ENCODE measurements around the gene IGSF21.

IGSF21 gene

DNA sequence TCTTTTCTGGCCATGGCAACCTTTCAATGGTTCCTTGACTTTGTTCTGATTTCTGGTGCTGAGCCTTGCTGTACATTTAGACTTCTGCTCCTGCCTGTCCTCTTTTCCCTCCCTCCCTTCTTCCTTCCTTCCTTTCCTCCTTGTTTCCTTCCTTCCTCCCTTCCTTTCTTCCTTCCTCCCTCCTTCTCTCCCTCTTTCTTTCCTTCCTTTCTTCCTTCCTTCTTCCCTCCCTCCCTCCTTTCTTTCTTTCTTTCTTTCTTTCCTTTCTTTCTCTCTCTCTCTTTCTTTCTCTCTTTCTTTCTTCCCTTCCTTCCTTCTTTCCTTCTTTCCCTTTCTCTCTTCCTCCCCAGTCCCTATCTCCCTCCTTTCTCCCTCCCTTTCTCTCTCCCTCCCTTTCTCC is 10.4 kb upstream of the IGSF21 start:
- DNase-seq = no peak

DNA sequence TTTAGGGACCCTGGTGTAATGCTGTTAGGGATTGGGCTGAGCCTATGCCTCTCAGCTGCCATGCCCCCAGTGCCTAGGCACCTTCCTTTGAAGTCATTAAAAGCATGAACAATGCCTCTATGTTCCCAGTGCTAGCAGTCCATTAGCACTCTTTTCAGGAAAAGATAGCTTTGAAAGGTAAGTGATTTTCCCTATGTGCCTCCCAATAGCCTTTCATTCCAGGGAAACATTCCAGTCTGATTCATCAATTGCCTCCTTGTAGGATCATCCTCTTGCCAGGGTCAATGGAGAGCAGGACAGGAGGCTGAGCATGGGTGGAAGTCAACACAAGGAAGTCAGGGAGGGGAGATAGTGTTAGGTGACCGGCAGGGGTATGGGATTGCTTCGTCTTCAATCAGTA is 8.6 kb upstream of the IGSF21 start:
- DNase-seq = no peak

DNA sequence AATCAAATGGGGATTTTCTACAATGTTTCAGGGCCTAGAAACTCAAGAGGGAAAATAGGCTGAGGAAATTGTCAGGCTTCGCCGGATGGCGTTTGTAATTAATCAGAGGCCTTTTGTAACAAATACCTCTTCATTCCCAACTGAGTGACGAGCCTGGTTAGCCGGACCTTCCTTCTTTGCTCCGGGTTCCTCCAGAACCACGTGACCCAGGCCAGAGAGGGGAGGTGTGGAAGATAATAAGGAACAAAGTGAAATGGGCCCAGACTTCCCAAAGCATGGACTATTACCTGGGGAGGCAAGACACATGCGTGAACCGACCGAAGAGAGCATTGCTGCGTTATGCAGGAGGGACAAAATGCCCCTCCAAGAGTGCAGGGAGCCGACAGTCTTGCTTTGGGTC is 7.5 kb upstream of the IGSF21 start:
- no peak for DNase-seq

DNA sequence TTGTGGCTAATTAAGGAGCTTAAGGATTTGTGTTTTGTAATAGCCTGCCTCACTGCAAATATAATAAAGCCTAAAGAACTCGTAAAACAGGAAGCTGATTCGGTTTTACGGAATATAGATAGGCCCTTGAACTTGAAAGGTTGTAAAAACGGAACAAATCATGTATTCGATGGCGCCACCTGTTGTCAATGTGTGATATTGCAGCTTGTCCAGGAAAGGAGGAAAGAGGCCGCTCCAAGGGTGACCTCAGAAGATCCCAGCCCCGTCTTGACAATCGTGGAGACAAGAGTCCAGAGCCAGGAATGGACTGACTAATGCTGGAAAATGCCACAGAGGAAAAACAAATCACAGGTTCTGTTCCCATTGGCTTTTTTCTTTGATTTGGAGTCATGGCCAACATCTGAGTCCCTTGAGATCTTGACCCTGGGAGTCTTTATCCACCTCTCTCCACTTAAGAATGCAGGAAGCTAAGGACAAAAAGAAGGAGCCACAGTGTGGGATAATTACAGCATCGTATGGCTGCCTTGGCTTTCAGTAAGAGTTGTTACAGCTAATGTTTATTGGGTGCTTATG is 7.0 kb upstream of the IGSF21 start:
- peak; percentile 58 for DNase-seq

DNA sequence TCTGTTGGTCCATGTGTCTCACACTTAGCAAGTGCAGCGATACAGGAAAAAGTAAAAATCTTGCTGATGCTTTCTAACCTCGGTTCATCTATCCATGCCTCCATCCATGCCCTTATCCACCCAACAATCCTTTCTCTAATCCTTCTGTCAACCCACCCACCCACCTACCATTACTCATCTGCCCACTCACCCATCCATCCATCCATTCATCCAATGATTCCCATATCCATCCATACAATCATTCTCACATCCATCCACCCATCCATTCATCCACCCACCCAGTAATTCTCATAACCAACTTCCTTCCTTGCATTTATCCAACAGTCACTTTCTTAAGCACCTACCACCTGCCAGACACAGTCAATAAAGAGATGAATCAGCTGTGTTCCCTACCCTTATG is 6.1 kb upstream of the IGSF21 start:
- DNase-seq = no peak

DNA sequence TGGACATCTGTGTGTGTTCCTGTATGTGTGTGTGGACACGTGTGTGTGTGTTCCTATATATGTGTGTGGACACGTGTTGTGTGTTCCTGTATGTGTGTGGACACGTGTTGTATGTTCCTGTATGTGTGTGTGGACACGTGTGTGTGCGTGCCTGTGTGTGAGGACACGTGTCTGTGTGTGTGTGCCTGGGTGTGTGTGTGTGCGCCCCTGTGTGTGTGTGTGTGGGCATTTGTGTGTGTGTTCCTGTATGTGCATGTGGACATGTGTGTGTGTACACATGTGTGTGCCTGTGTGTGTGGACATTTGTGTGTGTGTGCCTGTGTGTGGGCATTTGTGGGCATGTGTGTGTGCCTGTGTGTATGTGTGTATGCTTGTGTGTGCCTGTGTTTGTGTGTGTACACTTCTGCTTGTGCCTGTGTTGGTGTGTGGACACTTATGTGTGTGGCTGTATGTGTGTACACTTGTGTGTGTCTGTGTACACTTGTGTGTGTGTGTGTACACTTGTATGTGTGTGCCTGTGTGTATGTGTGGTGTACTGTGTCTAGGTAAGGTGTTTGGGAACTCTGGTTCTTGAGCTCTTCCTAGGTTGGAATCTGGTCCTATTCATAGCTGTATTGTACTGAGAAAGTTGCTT is 3.7 kb upstream of the IGSF21 start:
- DNase-seq = no peak

DNA sequence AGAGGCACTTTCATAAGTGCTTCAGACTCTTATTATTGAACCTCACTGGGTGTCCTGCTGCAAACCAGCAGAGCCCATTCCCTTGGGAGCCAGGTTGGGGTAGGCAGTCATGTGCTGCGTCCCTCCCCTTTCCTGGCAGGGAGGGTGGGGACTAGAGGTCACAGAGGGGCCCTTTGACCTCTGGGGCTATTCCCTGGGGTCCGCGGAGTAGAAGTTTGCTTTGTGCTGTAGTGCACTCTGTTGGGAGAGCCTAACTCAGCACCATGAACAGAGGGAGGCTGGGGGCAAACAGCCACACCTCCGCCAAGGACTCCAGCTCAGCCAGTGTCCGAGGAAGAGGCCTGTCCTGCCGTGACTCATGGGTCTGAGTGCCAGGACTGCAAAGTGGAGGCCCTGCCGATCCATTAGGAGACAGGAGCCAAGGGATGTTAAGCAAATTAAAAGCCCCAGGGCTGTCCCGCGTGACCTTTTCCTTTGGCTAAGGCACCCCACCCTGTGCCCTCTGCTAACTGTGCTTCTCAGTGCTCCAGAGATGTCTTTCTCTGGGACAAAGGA is 3.0 kb upstream of the IGSF21 start:
- DNase-seq = no peak

DNA sequence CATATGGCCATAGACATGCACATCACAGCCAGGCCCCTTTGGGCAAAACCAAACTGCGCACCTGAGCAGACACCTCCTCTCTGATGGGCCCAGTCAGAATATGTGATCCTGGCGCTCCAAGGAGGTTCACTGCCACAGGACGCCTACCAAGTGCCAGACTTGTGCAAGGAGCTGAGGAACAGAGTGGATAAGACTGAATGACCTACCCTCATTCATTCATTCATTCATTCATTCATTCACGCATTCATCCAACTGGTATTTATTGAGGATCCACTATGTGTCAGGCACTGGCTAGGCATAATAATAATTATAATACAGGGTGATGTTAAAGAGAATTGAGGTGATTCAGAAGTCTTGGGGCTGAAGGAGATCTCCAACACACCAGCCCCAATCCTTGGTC is 2.4 kb upstream of the IGSF21 start:
- no peak for DNase-seq

DNA sequence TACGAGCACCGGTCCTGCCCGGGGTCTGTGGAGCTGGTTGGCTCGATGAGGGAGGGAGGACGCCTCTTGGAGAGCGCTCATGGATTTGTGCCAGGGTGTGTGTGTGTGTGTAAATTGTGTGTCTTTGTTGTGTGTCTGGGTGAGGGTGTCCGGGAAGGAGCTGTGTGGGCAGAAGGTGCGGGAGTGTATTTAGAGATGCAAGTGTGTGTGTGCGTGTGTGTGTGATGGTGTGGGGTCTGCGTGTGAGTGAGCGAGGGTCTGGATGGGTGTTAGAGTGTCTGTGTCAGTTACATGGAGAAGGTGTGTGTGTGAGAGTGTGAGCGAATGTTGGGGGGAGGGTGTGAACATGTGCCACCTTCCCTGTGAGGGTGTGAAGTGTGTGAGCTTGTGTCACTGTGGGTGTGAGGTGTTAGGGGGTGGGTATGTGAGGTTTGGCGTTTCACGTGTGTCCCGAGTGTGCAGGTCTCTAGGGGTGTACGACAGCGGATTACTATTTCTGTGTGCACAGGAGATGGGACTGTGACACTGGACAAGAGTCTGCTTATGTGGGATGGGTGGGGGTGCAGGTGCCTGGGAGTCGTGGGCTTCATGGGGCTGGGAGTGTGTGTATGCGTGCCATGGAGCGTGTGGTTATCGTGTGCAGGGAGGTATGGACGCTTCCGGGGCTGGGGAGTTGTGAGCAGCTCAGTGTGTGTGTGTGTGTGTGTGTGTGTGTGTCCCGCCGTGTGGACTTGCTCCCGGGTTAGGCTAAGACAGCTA is 880 bp downstream of the IGSF21 start:
- no peak for DNase-seq

DNA sequence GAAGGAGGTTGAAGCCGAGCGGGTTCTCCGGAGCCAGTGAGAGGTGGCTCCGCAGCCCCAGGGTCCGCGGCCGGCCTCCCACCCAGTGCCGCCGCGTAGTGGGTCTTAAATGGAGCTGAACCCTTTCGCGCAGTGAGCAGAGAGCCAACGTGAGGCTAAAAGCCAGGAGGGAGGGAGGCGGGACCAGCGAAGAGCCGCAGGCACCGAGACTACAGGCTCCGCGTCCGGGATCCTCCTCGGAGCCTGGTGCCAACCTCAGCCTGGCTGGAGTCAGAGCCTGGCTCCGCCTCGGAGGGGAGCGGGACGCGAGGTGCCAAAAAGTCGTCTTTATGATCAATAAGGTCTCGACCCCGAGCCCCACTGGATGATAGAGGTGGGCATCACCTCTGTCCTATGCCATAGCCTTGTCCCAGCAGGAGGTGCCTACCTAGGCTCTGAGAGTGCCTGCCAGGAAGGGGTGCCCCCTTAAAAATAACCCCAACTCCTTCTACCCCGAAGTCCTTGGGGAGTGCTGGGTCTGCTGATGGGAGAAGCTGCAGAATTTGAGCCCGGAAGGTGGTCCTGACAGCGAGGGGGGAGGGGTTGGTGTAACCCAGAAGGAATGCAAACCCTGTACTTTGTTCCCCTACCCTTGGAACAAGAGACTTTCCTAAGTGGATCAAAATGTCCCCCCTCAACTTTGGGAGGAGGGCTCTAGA is 1.6 kb downstream of the IGSF21 start:
- peak; percentile 3 for DNase-seq

DNA sequence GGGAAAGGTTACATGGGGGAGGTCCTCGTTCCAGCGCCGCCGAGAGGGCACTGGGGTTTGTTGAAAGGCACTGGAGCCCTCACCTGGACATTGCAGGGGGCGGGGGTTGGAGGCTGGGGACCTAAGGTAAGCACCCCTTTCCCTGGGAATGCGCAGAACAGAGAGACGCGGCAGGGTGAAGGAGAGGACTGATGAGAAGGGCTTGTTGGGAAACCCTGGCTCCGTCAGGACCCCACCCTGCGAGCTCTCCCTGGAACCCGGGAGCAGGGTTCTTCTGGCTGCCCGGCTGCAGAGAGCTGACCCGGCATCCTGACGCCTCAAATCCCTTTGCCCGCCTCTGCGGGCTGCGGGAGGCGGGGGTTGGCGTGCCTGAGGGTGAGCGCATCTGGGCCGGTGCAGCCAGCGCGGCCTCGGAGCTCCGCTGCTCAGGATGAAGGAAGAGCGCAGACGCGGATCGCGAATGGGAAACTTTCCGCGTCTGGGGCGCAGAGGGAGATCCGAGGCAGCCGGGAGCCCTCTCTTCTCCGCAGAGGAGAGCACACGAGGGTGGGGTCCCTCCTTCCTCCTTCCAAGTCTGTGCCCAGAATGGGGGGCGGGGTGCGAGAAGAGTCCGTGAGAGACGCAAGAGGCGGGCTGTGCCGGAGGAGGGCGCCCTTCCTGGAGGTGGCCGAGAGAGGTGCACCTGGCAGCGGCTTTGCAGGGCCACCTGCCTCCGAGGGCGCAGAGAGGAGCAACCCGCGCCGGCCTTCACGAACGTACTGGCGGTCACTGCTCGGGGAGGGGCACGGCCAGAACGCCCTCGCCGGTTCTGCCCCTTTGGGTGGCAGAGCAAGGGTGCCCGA is 2.4 kb downstream of the IGSF21 start:
- DNase-seq = peak; percentile 45

DNA sequence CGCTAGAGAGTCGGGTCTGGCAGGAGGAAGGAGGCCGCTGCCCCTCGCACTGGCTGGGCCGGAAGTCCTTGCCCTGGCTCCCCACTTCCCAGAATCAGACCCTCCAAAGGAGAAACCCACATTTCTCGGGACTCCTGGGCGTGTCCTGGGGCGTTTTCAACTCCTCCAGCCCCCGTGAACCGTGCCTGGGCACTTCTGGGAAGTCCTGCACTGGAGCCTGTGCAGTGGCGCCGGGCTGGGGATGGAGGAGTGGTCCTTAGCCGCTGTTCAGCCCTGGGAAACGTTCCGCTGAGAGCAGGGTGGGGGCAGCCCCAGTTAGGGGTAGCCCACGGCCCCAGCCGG is 3.0 kb downstream of the IGSF21 start:
- peak; percentile 6 for DNase-seq

DNA sequence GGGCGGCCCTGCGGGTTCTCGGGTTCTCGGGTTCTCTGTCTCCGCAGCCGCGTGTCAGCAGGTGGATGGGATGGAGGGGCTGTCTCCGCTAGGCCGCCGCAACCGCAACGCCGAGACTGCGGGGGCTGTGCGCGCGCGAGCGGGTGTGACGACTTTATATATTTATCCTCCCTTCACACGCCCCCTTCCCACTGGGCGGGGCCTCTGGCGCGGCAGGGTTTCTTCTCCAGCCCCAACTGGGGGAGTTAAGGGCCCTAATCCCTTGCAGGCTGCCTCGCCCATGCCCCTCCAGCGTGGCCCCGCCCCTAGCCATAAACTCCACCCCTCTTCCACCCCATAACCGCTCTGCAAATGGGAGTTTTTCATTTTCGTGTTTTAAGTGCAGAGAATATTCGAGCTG is 3.4 kb downstream of the IGSF21 start:
- peak; percentile 36 for DNase-seq

DNA sequence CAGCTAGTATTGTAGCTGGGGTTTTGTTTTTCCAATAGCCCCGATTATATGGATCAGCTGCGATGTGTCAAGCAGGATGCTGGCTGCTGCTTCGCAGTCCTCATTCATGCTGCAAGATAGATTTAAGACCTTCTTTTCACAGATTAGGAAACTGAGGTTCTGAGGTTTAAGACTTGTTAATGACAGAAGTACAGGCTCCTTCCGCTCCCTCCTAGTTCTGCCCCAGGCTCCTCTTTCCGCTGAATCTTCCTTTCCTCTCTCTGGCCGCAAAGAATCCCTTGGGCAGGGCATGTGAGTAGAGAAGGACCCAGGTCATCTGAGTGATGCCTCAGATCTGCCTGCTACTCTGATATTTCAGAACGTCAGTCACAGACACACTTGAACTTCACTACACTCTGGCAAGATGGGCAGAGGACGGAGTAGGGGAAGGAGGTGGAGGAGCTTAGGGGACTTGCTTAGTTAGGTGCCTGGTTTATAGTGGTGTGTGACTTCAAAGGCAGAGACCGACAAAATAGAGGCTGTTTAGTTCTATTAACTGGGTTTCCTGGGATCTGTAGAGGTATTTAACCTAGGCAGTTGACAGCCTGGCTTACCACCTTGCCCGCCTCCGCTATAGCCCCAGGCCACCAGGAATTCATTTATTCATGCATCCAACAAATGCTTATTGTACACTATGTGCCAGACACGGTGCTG is 4.2 kb downstream of the IGSF21 start:
- no peak for DNase-seq

DNA sequence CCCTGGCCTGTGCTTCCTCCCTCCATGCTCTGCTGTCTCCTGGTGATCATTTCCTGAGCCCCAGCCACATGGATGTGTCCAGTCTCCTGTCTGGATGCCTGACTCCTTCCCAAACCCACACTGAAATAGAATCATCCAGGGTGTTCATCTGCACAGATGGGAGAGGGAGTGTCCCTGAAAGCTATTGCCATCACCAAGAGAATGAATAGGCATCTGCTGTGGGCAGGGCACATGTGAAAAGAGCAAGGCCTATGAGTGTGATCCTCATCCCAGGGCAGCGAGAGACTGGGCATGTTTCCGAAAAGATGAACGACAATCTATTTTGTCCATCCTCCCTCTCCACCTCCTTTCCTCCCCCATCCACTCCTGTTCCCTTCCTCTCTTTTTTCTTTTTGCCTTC is 5.0 kb downstream of the IGSF21 start:
- no peak for DNase-seq

DNA sequence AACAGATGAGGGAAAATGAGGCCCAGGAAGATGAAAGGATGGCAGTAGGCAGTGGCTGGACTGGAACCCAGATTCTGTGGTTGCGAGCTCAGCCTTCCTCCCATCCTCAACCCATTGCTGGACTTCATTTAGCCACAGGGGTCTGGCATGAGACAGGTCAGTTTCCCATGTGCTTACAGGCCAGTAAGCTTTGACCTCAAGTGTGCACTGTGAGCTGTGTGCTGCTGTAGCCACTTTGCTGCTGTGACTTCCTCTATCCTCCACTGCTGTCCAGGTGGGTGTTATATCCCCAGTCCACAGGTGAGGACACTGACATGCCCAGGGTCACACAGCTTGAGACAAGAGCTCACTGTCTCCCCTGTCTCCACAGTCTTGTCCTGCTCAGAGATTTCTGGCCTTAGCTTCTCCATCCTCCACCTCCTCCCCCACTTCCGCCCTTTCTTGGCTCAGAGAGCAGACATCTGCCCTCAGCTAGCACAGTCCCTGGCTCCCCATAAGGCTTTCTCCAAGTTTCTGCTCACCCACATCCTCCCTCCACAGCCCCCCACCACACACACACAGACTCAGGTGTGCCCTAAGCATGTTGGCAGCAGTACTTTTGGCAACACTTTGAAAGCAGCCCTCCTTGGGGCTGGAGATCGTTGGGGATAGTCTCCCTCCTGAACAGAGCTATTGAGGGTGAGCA is 7.3 kb downstream of the IGSF21 start:
- DNase-seq = no peak

DNA sequence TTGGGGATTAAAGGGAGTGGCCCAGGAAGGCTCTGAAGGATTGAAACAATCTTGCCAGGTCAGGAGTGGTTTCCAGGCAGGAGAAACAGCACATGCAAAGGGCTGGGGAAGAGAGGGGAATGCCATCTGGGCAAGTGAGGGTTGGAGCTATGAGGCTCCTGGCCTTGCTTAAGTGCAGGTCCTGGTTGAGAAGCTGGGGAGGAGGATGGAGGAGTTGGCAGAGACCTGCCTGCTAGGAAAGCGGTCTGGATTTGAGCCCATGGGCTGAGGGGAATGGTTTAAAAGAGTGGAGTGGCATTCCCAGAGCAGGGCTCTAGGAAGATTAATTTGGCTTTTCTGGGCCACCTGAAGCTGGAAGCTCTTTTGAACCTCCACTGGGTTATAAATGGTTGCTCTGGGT is 9.2 kb downstream of the IGSF21 start:
- DNase-seq = no peak

DNA sequence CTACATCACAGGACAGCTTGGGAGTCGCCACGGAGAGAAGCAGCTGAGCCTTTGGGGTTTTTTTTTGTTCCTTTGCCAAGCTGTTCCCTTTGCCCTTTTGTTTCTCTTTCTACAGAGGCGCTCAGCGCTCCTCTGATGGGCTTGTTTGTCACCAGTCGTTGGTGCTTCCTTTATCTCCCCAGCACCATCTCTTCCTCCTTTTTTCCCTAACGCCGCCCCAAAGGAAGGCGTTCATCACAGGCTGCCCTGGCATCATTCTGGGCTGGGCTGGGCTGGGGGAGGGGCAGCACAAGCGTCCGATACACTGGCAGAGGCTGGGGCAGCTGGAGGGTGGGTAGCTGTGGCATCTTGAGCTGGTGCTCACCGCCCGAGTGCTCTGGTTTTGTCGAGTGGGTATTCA is 10.5 kb downstream of the IGSF21 start:
- no peak for DNase-seq

DNA sequence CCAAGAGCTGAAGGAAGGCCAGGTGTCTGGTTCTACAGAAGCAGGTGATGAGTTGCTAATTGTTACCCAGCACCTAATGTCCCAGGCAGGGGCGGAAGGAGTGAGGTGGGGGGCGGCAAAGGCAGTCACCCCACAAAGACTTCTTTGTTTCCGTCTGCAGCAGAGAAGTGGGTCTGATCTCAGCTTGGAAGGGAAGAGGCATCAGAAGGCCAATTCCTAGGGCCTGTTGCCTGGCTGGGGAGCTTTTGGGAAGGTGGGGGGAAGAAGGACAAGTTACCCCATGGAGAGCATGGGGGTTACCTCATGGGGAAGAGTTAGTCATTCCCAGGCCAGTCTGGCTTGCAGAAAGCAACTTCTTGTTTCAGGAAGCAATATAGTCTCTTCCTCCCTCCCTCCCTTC is 10.9 kb downstream of the IGSF21 start:
- no peak for DNase-seq

DNA sequence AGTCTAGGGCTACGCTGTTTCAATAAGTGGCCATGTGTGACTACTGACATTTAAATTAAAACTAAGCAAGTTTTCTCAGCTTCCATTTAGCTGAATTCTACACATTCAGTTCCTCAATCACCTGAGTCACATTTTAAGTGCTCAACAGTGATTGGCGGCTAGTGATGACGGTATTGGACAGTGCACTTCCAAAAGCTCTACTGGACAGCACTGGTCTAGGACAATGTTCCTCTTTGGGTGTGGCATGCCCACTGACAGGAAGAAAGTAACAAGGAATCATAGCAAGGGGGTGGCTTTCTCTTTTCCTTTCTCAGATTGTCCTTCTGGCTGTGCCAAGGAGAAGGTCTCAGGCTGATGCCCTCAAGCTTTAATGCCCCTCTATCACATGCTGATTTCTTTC is 11.7 kb downstream of the IGSF21 start:
- DNase-seq = no peak

DNA sequence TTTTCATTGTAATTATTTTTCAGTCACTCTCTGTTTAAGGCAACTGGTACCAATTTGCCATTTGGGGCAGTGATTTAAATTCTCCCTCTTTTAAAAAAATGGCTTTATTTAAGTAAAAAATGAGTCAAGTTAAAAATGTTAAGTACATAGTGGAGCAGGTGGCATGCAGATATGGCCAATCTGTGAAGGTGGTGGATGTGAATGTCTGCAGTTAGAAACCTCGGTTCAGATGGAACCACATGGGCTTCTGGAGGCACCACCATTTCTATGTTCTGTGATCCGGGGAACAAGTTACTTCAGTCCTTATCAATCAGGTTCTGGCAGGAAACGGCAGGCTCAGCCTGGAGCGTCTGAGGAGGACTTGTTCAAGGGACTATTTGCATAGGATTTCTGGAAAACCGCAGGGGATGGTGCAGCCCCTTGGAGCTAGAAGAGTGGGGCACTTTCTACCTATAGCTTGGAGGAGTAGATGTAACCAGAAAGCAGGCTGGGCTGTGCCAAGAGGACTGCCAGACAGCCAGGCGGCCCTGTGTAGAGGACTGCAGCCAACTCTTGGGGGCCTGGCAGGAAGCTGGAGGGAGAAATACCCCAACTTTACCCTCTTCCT is 12.3 kb downstream of the IGSF21 start:
- DNase-seq = no peak
